NB4 (cell line): ENCODE measurements around the gene MEGF10.

Experiments used
- POLR2A ChIP-seq: IDR thresholded peaks from 2 replicates; pipeline ENCODE4 v1.6.1; 2011; ENCODE audit warnings: mild to moderate bottlenecking; ENCODE audit not compliant: insufficient read length; ENCODE audit errors: extremely low read depth
- TF ChIP-seq, protein P1 (sequence below): IDR thresholded peaks from one replicate; pipeline ENCODE4 v1.5.1; 2012; ENCODE audit warnings: low read depth, low read length

DNA sequence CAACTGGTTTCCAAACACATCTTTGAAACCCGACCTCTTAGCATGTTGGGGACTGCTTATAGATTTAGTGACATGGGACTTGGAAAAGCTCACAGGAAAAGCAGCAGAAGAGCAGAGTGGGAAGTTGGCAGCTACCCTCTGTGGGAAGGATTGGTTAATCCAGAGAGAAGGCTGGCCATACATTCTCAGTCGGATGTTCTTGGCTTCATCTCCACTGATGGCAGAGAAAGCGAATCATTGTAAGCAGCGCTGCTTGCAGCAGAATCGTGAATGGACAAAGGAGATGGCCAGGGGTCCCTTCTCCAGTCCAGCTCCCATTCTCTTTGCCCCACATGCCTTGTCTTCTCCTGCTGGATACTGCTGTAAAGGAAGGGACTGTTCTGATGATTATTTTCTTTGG, 62.7 kb downstream of the MEGF10 start:
- no peak for TF ChIP-seq POLR2A
- TF ChIP-seq, protein P1, sequence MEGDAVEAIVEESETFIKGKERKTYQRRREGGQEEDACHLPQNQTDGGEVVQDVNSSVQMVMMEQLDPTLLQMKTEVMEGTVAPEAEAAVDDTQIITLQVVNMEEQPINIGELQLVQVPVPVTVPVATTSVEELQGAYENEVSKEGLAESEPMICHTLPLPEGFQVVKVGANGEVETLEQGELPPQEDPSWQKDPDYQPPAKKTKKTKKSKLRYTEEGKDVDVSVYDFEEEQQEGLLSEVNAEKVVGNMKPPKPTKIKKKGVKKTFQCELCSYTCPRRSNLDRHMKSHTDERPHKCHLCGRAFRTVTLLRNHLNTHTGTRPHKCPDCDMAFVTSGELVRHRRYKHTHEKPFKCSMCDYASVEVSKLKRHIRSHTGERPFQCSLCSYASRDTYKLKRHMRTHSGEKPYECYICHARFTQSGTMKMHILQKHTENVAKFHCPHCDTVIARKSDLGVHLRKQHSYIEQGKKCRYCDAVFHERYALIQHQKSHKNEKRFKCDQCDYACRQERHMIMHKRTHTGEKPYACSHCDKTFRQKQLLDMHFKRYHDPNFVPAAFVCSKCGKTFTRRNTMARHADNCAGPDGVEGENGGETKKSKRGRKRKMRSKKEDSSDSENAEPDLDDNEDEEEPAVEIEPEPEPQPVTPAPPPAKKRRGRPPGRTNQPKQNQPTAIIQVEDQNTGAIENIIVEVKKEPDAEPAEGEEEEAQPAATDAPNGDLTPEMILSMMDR: no peak
